ENCODE data around the gene HIGD2A.
A peak's percentile ranks its signal among the peaks of the same experiment; 100 is the strongest.
"Not testable (repeated sequence)": the region's sequence is repeated elsewhere in the genome, so short reads cannot be mapped to it uniquely, and the experiment has no call there.

Gene HIGD2A

DNA sequence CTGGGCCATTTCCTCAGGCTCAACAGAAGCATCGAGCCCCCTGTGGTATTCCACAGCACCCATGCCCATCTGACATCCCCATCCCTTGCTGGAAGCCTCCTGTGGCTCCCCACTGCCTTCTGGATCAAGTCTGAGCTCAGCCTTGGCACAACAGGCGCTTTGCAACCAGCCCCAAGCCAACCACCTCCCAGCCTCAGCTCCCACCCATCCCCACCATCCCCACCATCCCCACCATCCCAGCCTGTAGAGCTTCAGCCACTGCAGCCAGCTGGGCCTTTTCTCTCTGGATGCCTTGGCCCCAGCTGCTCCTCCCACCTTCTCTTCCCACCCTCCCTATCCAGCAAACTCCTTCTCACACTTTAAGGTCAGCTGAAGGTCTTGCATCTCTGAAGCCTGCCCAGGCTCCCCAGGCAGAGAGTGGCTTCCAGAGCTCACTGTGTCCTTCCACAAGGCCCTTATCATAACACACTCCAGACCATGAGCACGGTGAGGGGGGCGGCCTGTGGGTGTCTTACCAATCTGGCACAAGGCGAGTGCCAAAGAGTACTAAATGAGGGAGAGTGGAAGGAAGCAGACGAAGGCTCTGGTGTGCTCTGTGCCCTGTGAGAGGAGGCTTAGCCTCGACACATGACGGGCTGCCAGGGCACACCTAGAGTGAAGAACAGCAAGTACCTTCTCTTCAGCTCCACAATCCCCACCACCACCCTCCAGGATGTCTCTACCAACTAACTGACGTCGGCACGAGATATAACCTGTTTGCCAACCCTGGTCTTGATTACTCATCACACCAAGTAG is 6.5 kb downstream of the HIGD2A start:
- DNase-seq (ENCODE audit: low read depth) = no peak

GRCh38 chr5:176396330-176396729 is 7.8 kb downstream of the HIGD2A start:
- DNase-seq (ENCODE audit: low read depth) = no peak

- DNase-seq (ENCODE audit: low read depth) = no peak
Measured at GRCh38 chr5:176397736-176398420, 9.3 kb downstream of the HIGD2A start.

- DNase-seq (ENCODE audit: low read depth) = no peak
Measured at GRCh38 chr5:176400382-176401156, 12.0 kb downstream of the HIGD2A start.

- no peak for DNase-seq (ENCODE audit: low read depth)
Measured at GRCh38 chr5:176401281-176402205, 13.0 kb downstream of the HIGD2A start.

DNA sequence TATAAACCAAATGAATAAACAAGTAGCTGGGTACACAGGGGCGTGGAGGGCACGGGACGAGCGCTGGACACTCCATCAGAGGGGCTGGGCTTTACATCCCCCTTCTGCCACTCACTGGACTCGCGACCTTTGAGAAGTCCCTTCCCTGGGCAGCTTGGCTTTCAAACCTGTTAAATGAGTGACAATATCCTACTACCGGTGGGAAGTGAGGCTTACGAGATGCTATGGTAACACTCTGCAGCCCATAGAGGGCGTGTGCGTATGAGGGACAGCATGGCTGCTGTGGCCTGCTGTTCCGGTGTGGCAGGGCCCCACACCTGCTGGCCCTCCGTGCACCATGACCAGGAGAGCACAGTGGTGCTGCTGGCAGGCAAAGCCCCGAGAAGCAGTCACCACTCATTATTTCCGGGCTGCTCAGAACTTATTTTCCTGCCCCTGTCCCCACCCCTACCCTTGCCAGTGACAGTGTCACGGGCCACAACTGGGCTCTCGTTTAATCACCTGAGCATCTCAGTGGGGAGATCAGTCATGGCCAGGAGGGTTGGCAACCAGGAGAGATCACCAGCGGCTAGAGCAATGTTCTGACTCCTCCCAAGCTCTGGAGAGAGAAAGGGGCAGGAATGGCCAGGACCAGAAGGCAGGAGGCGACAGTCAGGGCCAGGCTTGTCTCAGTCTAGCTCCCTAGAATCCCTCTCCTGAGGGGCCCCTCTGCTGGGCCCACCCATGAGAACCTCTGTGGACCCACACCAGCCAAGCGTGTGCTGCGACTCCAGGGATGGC is 17.3 kb downstream of the HIGD2A start:
- no peak for DNase-seq (ENCODE audit: low read depth)

- DNase-seq (ENCODE audit: low read depth) = no peak
Measured at GRCh38 chr5:176406436-176407052, 18.0 kb downstream of the HIGD2A start.

- DNase-seq (ENCODE audit: low read depth) = no peak
Measured at GRCh38 chr5:176407456-176408251, 19.1 kb downstream of the HIGD2A start.

DNA sequence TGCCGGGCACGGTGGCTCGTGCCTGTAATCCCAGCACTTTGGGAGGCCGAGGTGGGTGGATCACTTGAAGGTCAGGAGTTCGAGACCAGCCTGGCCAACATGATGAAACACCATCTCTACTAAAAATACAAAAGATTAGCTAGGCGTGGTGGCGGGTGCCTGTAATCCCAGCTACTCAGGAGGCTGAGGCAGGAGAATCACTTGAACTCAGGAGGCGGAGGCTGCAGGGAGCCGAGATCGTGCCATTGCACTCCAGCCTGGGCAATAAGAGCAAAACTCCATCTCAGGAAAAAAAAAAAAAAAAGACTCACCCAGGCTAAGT is 19.7 kb downstream of the HIGD2A start:
- DNase-seq (ENCODE audit: low read depth) = not testable (repeated sequence)

DNA sequence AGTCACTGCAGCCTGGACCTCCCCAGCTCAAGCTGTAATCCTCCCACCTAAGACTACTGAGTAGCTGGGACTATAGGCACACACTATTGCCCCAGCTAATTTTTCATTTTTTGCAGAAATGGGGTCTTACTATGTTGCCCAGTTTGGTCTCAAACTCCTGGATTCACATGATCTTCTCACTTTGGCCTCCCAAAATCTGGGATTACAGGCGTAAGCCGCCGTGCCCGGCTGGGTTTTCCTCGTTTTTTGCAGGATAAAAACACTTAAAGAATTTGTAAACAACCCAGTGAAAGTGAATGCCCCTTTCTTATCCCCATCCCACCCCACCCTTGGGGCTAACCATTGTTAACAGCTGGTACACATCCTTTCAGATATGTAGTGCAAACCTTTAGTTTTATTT is 20.0 kb downstream of the HIGD2A start:
- no peak for DNase-seq (ENCODE audit: low read depth)

- DNase-seq (ENCODE audit: low read depth) = no peak
Measured at GRCh38 chr5:176409765-176410164, 21.2 kb downstream of the HIGD2A start.

- no peak for DNase-seq (ENCODE audit: low read depth)
Measured at GRCh38 chr5:176410486-176411180, 22.1 kb downstream of the HIGD2A start.

DNA sequence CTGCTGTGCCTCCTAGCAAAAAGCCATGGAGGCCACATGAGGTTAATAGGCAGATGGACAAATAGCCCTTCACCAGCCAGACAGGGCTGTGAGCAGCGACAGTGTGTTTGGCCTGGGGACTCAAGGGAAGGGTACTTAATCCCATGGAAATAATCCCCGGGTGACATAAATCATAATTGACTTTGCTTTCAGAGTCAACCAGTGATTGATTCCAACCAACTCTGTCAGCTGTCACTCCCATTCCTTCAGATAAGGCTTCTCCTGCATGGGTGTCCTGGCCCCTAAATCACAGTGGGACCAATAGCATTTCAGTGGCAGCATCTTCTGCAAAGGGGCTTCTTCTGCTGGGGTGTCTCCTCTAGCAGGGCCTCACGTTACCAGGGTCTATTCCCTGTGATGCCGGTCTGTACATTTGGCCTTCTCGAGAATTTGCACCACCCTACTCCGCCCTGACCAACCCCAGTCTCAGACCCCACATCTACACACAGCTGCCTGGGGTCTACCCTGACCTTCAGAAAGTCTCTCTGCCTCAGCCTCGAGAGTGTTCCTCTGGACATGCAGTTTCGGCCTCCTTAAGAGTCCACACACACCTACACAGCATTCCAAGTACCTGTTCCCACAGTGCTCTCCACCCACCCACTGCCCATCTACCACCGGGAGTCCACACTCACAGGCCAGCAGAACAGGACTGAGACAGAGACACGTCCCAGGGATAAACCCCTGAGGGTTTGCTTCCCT is 24.1 kb downstream of the HIGD2A start:
- no peak for DNase-seq (ENCODE audit: low read depth)

DNA sequence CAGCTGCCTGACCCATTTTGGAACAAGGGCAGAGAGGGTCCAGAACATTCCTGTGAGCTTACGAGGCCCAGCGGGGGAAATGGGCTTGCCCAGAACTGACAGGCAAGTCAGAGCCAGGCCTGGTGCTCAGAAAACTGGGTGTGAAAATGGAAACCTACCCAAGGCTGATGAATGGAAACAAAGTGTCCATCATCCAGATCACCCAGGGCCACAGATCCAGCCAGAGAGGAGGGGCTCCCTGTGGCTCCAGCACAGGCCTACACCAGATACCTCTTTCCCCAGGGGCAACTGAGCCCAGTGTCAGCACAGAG is 24.7 kb downstream of the HIGD2A start:
- peak; percentile 65 for DNase-seq (ENCODE audit: low read depth)

- no peak for DNase-seq (ENCODE audit: low read depth)
Measured at GRCh38 chr5:176413709-176414191, 25.2 kb downstream of the HIGD2A start.

- no peak for DNase-seq (ENCODE audit: low read depth)
Measured at GRCh38 chr5:176414704-176415103, 26.2 kb downstream of the HIGD2A start.

GRCh38 chr5:176415240-176415951 is 26.8 kb downstream of the HIGD2A start:
- DNase-seq (ENCODE audit: low read depth) = no peak
